Activated CD4-positive, alpha-beta T cell treated with anti-CD3 and anti-CD28 coated beads, Interleukin-2, amount 50 U/mL, for 1 hour (primary cell): ENCODE data around the gene ITK.

Experiments used
- DNase-seq: peaks from one replicate; pipeline ENCODE4 v3.0.0-alpha.2; 2020

ITK gene

DNA sequence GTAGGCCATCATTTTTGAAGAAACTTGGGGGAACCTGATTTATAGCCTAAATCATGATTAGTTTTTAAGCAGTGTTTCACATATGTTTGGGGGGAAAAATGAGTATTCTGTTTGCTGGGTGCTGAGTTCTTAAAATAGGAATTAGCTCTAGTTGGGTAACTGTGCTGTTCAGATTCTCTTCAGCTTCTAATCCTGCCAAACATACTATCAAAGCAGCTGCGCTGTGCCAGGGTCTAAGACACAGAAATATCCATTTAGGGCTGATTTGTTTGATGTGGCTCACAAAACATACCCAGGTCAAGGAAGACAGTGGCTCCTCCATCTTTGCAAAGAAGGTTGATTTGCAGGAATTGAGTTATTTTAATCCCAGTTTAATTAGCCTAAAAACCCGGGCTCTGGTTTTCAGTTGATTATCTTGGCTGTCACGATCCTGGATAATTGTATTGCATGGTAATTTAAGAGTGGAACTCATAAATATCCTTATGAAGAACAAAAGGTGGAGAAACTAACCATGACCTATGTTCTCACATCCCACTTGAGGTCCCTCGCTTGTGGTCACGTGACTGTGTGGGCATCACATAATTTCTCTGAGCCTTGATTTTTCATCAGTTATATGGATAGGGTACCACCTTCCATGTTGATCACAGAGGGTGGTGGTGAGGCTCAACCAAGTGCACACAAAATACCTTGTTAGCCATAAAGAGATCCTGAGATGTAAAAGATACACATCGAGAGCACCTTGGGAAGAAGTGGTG is 104.0 kb downstream of the ITK start:
- DNase-seq = no peak

GRCh38 chr5:157285310-157286035 is 104.8 kb downstream of the ITK start:
- DNase-seq = no peak

DNA sequence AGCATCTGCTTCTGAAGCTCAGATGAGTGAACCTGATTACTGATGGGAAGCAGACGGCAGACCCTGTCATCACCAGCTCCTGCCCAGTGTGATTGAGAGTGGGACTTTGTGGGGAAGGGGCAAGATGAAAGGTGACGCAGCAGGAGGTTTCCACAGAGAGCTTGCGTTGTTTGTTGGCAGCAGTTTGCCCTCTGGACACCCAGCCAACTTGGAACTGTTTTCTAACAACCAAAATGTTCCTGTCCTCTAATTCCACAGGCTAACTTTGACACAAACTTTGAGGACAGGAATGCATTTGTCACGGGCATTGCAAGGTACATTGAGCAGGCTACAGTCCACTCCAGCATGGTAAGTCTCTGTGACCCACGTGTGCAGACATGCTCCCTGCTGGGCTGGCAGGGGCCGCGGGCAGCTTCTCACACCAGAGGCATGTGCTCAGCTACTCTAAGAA is 106.1 kb downstream of the ITK start:
- no peak for DNase-seq

GRCh38 chr5:157288405-157289163 is 107.9 kb downstream of the ITK start:
- no peak for DNase-seq

- DNase-seq = no peak
Observed at GRCh38 chr5:157289164-157289819, 108.7 kb downstream of the ITK start.

DNA sequence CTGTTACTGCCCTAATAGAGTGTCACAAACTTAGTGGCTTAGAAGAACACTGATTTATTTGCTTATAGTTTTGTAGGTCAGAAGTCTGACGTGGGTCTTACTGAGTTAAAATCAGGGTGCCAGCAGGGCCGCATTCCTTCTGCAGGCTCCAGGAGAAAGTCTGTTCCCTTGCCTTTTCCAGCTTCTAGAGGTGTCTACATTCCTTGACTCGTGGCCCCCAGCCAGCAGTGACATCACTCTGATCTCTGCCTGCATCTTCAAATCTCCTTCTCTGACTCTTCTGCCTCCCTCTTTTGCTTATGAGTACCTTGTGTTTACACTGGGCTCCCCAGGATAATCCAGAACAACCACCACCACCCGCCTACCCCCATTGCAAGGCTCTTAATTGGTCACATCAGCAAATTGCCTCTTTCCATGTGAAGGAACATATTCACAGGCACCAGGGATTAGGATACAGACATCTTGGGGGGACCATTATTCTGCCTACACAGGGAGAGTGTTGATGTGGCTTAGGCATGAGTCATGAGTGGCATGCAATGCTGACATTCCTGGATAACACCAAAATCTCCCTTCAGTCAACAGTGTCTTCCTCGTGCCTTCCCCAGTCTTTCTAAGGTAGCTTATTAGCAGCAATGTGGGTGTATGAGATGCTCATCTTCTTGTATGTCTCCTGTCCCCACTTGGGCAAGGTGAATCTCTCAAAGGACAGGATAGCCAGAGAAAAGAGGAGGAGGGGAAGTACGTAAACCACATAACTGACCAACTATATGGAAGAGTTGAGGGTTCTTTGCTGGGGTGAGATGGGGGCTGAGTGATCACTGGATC is 109.7 kb downstream of the ITK start:
- no peak for DNase-seq

DNA sequence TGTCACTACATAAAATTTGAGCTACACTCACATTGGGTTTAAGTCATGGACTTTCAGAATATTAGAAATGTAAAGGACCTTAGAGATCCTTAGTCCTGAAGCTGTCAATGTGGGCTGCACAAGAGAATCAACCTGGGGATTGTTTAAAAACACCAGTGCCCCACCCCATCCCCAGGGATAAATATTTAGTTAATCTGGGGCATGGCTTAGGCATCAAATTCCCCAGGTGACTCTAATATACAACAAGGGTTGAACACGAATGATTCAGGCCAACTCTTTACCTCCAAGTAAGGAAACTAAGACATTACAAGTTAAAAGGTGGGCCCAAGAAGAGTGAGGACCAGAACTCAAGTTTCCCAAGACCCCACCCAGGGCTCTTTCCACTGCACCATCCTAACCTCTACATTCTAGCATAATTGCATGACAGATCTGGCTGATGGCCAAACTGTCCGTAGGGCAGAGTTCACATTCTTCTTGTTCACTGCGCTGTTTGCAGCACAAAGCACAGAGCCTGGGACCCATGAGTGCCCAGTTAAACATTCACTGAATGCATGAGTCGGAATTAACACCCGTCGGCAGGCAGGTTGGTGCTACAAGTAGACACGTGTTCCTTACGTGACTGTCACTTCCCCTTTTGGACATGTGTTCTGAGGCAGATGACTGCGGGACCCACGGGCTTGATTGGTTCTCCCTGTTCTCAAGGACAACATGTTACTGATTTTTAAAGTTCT is 110.5 kb downstream of the ITK start:
- DNase-seq = no peak

DNA sequence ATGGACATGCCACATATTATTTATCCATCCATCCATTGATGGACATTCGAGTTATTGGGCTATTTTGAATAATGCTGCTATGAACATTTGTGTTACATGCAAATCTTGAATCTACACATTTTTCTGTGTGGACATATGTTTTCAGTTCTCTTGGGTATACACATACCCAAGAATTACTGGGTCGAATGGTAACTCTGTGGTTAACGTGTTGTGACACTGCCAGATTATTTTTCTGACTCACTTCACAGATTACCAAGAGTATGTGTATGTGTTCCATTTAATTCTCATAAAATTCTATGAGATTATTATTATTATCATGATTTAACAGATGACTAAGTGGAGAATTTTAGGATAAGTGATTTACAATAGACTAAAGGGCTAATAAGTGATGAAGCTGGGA is 112.0 kb downstream of the ITK start:
- no peak for DNase-seq

GRCh38 chr5:157294407-157295091 is 113.9 kb downstream of the ITK start:
- no peak for DNase-seq

GRCh38 chr5:157295247-157295646 is 114.6 kb downstream of the ITK start:
- no peak for DNase-seq

GRCh38 chr5:157300564-157300963 is 119.9 kb downstream of the ITK start:
- DNase-seq = no peak

DNA sequence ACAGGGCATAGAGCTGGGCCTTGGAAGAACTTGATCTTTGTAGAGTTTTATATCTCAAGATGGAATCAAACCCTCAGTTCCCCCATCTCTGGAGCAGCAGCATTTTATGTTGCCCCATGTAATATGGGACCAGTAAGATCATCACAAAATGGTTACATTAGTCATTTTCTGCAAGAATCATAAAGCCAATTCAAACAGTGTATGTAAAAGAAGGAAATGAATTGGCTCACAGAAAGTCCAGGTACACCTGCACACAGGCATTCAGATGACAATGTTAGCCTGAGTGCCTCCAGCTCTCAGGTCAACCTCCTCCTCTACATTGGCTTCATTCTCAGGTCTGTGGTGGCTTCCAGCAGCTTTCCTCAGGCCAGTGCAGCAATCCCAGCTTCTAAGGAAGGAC is 120.4 kb downstream of the ITK start:
- no peak for DNase-seq

GRCh38 chr5:157303023-157303422 is 122.4 kb downstream of the ITK start:
- no peak for DNase-seq

- DNase-seq = peak; percentile 65
Observed at GRCh38 chr5:157303667-157304327, 123.2 kb downstream of the ITK start.
